ENCODE data around the gene TSPAN9.

Gene TSPAN9

DNA sequence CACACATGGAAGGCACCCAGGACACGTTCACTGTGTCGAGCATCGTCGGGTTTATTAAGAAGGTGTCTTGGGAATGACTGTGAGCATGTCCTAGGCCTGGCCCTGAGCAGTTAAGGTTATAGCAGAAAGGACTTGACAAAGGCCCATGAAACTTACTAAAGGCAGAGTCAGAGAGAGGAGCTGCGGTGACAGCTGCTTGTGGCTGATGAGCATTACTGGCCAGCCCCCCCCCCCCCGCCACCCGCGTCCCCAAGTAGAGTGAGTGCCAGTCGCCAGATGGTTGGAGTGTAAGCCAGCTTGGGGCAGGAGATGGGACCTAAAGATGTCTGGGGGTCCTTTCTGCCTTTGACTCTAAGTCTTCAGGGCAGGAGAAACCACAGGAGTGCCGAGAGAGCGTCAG lies 169.9 kb downstream of the TSPAN9 start:
- Histone ChIP-seq H3K4me3 (ENCODE audit: low read length) (no peak overlapping the region), H3K27me3 (ENCODE audit: control insufficient read depth, insufficient read depth, low read length) (no peaks in the 10 kb centered on the region), H3K4me1 (ENCODE audit: control insufficient read depth, insufficient read depth, low read length) (no peaks in the 10 kb centered on the region), H3K9me3 (ENCODE audit: control insufficient read depth, low read length) (no peaks in the 10 kb centered on the region), H3K36me3 (ENCODE audit: control insufficient read depth, insufficient read depth, low read length) (no peaks in the 10 kb centered on the region), H3K9ac (ENCODE audit: low read length) (no peak overlapping the region)

DNA sequence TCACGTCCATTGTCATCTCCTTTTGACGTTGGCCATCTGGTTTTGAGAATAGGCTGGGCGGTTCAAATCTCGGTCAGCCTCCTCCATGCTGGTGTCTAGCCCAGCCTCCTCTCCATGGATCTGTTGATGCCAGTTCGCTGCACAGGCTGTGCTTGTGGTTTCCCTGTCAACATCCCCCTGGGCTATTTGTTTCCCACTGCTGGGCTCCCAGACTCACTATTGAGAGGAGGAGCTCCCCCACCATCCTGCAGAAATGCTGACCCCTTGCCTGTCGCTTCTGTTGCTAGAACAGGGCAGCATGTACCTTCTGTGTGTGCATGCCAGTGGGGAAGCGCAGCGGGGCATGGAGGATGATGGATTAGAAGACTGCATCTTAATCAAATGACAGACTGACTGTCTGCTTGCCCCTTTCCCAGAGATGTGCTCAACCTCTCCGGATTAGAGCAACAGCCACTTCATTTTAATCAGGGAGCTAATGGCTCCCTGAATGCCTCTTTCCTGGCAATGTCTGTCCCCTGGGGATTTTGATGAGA lies 170.5 kb downstream of the TSPAN9 start:
- no peak overlapping the region for H3K9ac ChIP-seq (ENCODE audit: low read length)
- no peaks in the 10 kb centered on the region for H3K9me3 ChIP-seq (ENCODE audit: control insufficient read depth, low read length)
- no peak overlapping the region for H3K4me3 ChIP-seq (ENCODE audit: low read length)
- H3K36me3 ChIP-seq (ENCODE audit: control insufficient read depth, insufficient read depth, low read length), result no peaks in the 10 kb centered on the region
- no peaks in the 10 kb centered on the region for H3K27me3 ChIP-seq (ENCODE audit: control insufficient read depth, insufficient read depth, low read length)
- no peaks in the 10 kb centered on the region for H3K4me1 ChIP-seq (ENCODE audit: control insufficient read depth, insufficient read depth, low read length)

DNA sequence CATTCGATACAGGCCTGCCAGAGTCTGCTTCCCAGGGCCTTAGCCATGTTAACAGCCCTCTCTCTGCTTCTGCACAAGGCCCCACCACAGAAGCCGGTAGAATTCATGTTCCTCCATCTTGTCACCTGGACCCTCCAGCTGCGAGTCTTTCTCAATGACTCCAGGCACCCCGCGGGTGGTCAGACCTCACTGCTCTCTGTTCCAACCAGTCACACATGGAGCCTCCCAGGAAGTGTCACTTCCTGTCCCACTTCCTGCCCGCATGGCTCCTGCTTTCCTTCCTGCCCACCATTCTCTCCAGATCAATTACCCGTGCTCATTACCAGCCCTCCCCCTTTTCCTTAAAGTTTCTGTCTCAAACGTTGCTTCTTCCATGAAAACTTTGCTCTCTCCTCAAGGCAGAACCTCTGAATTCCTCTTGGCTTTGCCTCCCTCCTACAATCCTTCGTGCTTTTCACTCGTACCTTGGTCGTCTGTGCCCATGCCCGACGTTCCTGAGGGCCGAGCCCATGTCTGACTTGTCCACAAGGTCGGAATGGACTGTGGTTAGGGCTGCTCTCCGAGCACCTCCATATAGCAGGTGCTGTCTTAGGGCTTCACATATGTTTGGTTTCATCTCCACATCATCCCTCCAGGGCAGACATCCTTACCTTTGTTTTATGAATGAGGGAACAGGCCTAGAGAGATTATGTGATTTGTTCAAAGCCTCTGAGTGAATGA lies 172.1 kb downstream of the TSPAN9 start:
- Histone ChIP-seq H3K36me3 (ENCODE audit: control insufficient read depth, insufficient read depth, low read length) (no peaks in the 10 kb centered on the region), H3K4me3 (ENCODE audit: low read length) (no peak overlapping the region), H3K27me3 (ENCODE audit: control insufficient read depth, insufficient read depth, low read length) (no peaks in the 10 kb centered on the region), H3K4me1 (ENCODE audit: control insufficient read depth, insufficient read depth, low read length) (no peaks in the 10 kb centered on the region), H3K9me3 (ENCODE audit: control insufficient read depth, low read length) (no peaks in the 10 kb centered on the region), H3K9ac (ENCODE audit: low read length) (no peak overlapping the region)

DNA sequence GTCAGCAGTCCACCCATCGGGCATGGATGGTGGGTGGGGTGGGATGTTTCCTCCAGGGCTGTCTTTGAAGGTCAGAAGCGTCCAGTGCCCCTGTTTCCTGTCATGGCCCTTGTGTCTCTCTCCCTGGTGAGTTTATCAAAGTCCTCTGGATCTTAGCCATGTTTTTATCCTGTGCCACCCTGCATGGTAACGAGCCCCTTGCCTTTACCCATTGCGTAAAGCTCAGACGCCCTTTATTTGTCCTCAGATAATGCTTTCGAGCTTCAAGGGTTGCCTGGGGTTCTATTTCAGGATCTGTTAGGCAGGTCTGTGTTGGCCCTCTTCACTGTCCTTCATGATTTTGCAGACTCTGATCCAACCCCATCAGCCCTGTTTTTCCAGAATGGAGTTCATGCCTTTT lies 172.9 kb downstream of the TSPAN9 start:
- H3K4me1 ChIP-seq (ENCODE audit: control insufficient read depth, insufficient read depth, low read length), result no peaks in the 10 kb centered on the region
- no peak overlapping the region for H3K4me3 ChIP-seq (ENCODE audit: low read length)
- no peaks in the 10 kb centered on the region for H3K36me3 ChIP-seq (ENCODE audit: control insufficient read depth, insufficient read depth, low read length)
- no peaks in the 10 kb centered on the region for H3K27me3 ChIP-seq (ENCODE audit: control insufficient read depth, insufficient read depth, low read length)
- no peaks in the 10 kb centered on the region for H3K9me3 ChIP-seq (ENCODE audit: control insufficient read depth, low read length)
- no peak overlapping the region for H3K9ac ChIP-seq (ENCODE audit: low read length)

DNA sequence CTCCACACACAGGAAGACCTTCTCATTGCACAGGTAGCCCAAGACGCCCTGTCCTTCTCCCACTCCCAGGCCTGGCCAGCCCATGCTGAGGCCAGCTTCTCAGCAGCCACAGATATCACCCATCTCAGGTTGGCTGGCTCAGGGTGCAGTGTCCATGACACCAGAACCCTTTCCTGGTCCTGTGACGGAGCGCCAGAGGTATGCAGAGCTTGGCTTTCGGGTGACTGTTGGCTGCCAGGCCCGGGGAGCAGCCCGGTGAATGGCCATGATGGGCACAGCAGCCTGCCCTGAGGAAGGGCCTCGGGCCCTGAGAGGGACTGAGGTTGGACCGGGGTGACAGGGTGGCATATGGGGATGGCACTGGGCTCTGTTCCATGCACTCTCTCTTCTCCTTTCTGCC lies 173.4 kb downstream of the TSPAN9 start:
- no peaks in the 10 kb centered on the region for H3K27me3 ChIP-seq (ENCODE audit: control insufficient read depth, insufficient read depth, low read length)
- H3K9ac ChIP-seq (ENCODE audit: low read length), result no peak overlapping the region
- no peak overlapping the region for H3K4me3 ChIP-seq (ENCODE audit: low read length)
- no peaks in the 10 kb centered on the region for H3K36me3 ChIP-seq (ENCODE audit: control insufficient read depth, insufficient read depth, low read length)
- H3K4me1 ChIP-seq (ENCODE audit: control insufficient read depth, insufficient read depth, low read length), result no peaks in the 10 kb centered on the region
- H3K9me3 ChIP-seq (ENCODE audit: control insufficient read depth, low read length), result no peaks in the 10 kb centered on the region

DNA sequence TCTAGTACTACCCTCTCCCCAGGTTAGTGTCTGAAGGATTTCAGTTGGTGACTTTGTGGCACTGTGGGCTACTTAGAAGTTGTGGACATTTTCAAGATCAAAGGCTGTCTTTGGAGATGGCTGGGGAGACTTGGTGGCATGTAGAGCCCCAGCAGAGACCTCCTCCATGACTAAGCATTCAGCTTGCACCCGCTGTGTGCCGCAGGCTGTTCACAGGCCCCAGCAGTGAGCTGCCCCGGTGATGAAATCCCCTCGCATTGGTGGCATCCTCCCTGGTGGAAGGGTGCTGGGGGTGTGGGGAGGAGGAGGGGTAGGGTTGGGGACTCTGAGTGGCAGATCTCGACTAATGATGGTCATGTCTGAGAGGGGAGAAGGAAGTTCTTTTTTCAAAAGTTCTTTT lies 173.9 kb downstream of the TSPAN9 start:
- Histone ChIP-seq H3K9ac (ENCODE audit: low read length) (no peak overlapping the region), H3K4me1 (ENCODE audit: control insufficient read depth, insufficient read depth, low read length) (no peaks in the 10 kb centered on the region), H3K27me3 (ENCODE audit: control insufficient read depth, insufficient read depth, low read length) (no peaks in the 10 kb centered on the region), H3K4me3 (ENCODE audit: low read length) (no peak overlapping the region), H3K36me3 (ENCODE audit: control insufficient read depth, insufficient read depth, low read length) (no peaks in the 10 kb centered on the region), H3K9me3 (ENCODE audit: control insufficient read depth, low read length) (no peaks in the 10 kb centered on the region)

DNA sequence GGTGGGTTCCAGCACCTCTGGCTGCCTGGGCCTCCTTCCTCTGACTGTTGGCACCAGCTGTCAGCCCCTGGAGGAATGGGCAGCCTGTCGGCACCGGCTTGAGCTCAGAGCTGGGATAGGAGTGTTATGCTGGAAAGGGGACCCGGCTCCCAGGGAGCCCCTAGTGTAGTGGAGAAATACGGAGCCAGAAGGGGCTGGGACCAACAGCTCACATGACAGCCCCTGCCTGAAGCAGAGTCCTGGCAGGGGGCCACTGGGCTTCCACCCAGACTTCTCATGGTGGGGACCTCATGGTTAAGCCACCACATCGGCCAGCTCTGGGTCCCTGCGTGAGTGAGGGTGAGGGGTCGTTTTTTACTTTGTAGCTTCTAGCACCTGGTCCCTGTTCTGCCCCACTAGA lies 174.5 kb downstream of the TSPAN9 start:
- Histone ChIP-seq H3K4me1 (ENCODE audit: control insufficient read depth, insufficient read depth, low read length) (no peaks in the 10 kb centered on the region), H3K4me3 (ENCODE audit: low read length) (no peak overlapping the region)

DNA sequence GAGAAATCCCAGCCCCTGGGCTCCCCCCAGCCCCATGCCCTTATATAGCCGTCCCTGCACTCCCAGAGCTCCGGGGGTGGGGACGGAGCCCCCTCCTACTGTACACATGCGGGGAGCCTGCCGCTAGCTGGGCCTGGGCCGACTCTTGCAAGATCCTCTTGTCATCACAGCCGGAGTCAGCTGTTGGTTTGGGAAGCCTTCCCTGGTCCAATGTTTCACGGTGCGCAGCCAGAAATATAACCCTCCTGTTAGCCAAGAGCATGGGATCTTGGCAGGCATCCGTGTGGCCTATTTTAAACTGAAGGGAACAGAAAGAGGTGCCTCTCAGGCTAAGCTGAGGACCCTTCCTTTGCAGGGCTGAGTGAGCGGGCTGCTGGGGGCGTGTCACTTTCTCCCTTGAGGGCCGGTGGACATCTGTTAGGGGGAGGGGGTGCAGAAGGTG lies 175.3 kb downstream of the TSPAN9 start:
- Histone ChIP-seq H3K4me3 (ENCODE audit: low read length) (no peak overlapping the region), H3K36me3 (ENCODE audit: control insufficient read depth, insufficient read depth, low read length) (no peaks in the 10 kb centered on the region), H3K9me3 (ENCODE audit: control insufficient read depth, low read length) (no peaks in the 10 kb centered on the region), H3K27me3 (ENCODE audit: control insufficient read depth, insufficient read depth, low read length) (no peaks in the 10 kb centered on the region), H3K4me1 (ENCODE audit: control insufficient read depth, insufficient read depth, low read length) (no peaks in the 10 kb centered on the region), H3K9ac (ENCODE audit: low read length) (no peak overlapping the region)

More for the DNA sequence above, 174.5 kb downstream of the TSPAN9 start:
- Histone ChIP-seq H3K27me3 (ENCODE audit: control insufficient read depth, insufficient read depth, low read length) (no peaks in the 10 kb centered on the region), H3K9ac (ENCODE audit: low read length) (no peak overlapping the region), H3K9me3 (ENCODE audit: control insufficient read depth, low read length) (no peaks in the 10 kb centered on the region), H3K36me3 (ENCODE audit: control insufficient read depth, insufficient read depth, low read length) (no peaks in the 10 kb centered on the region)

DNA sequence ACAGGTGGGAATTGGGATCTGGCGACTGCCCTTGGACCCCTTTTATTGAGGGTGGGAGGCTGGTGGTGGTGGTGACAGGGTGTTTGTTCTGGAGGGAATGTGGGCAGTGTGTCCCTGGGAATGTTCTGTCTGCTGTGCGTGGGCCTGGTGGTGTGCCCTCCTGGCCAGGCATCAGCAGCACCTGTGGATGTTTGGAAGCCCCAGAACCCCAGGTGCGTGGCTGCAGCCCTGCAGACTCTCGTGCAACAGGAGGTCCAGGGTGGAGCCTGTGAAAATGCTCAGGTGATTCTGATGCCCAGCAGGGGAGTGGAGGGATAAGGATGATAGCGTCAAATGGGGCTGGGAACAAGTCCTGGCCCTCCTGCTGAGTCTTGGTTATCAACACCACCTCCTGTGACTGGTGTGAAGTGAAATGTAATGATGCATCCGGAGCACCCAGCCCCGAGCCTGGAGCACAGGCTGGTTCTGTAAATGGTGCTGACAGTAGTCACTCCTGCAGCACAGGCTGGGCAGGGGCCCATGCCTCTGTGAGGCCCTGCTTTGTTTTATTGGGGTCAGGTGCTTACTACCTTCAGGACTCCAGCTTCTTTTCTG lies 176.6 kb downstream of the TSPAN9 start:
- Histone ChIP-seq H3K4me1 (ENCODE audit: control insufficient read depth, insufficient read depth, low read length) (no peaks in the 10 kb centered on the region), H3K4me3 (ENCODE audit: low read length) (no peak overlapping the region), H3K27me3 (ENCODE audit: control insufficient read depth, insufficient read depth, low read length) (no peaks in the 10 kb centered on the region), H3K9ac (ENCODE audit: low read length) (no peak overlapping the region), H3K9me3 (ENCODE audit: control insufficient read depth, low read length) (no peaks in the 10 kb centered on the region), H3K36me3 (ENCODE audit: control insufficient read depth, insufficient read depth, low read length) (no peaks in the 10 kb centered on the region)

DNA sequence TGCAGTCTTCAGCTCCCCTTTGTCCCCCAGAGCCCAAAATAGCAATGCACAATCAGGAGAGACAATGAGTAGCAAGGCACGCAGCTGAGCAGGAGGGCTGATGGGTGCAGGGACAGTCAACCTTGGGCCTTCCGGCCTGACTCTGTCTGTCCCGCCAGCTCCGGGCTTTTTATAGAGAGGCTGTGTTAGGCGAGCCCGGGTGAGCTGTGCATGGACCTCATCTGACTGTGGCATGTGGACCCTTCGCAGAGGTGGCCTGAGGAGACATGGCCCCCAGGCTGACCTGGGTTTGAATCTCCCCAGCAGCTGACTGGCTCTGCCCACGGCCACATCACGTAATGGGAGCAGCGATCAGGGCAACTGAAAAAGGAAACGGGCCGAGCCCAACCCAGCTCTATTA lies 177.9 kb downstream of the TSPAN9 start:
- Histone ChIP-seq H3K27me3 (ENCODE audit: control insufficient read depth, insufficient read depth, low read length) (no peaks in the 10 kb centered on the region), H3K9me3 (ENCODE audit: control insufficient read depth, low read length) (no peaks in the 10 kb centered on the region), H3K9ac (ENCODE audit: low read length) (no peak overlapping the region), H3K36me3 (ENCODE audit: control insufficient read depth, insufficient read depth, low read length) (no peaks in the 10 kb centered on the region), H3K4me1 (ENCODE audit: control insufficient read depth, insufficient read depth, low read length) (no peaks in the 10 kb centered on the region), H3K4me3 (ENCODE audit: low read length) (no peak overlapping the region)

DNA sequence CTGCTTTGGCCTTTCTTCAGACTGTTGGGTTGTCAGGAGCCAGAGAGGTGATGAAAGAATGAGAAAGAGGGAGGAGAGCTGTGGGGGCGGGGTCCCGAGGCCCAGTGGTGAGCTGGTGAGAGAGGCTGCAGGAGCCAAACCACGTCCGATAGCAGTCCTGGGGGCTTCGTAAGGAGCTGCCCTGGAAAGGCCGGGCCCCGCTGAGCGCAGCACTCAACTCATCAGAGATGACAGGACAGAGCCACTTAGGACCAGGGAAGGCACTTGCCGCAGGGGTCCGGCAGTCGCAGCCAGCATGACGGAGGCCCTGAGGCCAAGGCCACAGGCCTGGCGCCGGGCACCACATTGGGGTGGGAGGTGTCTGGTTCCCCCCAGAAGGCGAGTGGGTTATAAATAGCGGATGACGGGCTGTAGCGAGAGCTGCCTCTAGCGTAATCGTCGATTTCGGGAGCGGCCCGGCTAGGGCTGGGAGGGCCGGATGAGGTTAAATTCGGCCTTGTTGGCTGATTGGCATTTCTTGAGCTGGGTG lies 179.0 kb downstream of the TSPAN9 start:
- Histone ChIP-seq H3K27me3 (ENCODE audit: control insufficient read depth, insufficient read depth, low read length) (no peaks in the 10 kb centered on the region), H3K9me3 (ENCODE audit: control insufficient read depth, low read length) (no peaks in the 10 kb centered on the region), H3K4me3 (ENCODE audit: low read length) (no peak overlapping the region), H3K4me1 (ENCODE audit: control insufficient read depth, insufficient read depth, low read length) (no peaks in the 10 kb centered on the region), H3K9ac (ENCODE audit: low read length) (no peak overlapping the region), H3K36me3 (ENCODE audit: control insufficient read depth, insufficient read depth, low read length) (no peaks in the 10 kb centered on the region)

DNA sequence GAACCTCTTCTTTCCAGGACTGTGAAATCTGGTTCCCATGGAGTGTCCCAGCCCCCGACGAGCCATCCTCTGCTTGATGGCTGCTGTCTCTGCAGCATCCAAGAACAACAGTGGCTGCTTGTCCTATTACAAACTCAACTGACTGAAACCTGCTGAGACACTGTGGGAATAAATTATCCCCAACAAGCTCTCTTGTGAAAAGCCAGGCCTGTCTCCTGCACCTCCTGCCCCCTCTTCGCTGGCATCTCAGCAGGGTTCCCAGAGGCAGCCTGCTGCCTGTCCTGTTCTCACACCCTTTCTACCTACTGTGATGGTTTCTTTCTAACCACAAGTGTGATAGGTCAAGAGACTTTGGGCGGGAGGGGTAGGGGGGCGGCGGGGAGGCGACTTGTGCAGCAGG lies 180.2 kb downstream of the TSPAN9 start:
- Histone ChIP-seq H3K9me3 (ENCODE audit: control insufficient read depth, low read length) (no peaks in the 10 kb centered on the region), H3K27me3 (ENCODE audit: control insufficient read depth, insufficient read depth, low read length) (no peaks in the 10 kb centered on the region), H3K36me3 (ENCODE audit: control insufficient read depth, insufficient read depth, low read length) (no peaks in the 10 kb centered on the region), H3K9ac (ENCODE audit: low read length) (no peak overlapping the region), H3K4me1 (ENCODE audit: control insufficient read depth, insufficient read depth, low read length) (no peaks in the 10 kb centered on the region), H3K4me3 (ENCODE audit: low read length) (no peak overlapping the region)

Measured in mucosa of stomach (tissue), 1 donor.